Ovary (tissue), 3 donors: ENCODE measurements around the gene PYY.
"Not testable (repeated sequence)": the region's sequence is repeated elsewhere in the genome, so short reads cannot be mapped to it uniquely, and the experiment has no call there.

Experiments
- CTCF ChIP-seq, 3 donors: fragments of 450-650 bp in 2 of 3; fragments of 200-600 bp in 1 of 3; IDR thresholded peaks; one replicate each; pipeline versions ENCODE4 v1.5.1 to v1.8.0; 2016 to 2022; ENCODE audit warnings: antibody characterized with exemption in 3 of 3, mild to moderate bottlenecking in 1 of 3
- POLR2A ChIP-seq: fragments of 450-650 bp; IDR thresholded peaks from one replicate; pipeline ENCODE4 v1.6.1; 2017; ENCODE audit warnings: antibody characterized with exemption, mild to moderate bottlenecking, moderate library complexity
- donor health status: DM: no; HTN: no; CAD: no.

- TF ChIP-seq CTCF (IDR thresholded peaks at IDR 0.05); POLR2A: not testable (repeated sequence)
Measured at GRCh38 chr17:43971436-43971835, 17.7 kb upstream of the PYY start.
